ENCODE measurements around the gene SNX24. TPM values are rescaled to one million over a fixed set of nuclear protein-coding genes. Genes with fewer than 3 reads are reported as not detected.

SNX24 gene
- total RNA-seq, 2 donors from 2014 or later = 20.8 to 21.7 TPM

- intact Hi-C loops (cut with DNase I, micrococcal nuclease) = no loop called here
- DNase-seq = no peak
- ATAC-seq = no peak
Observed at GRCh38 chr5:122982376-122982775, 137.0 kb downstream of the SNX24 start.

- intact Hi-C loops (cut with DNase I, micrococcal nuclease) = no loop called here
Observed at GRCh38 chr5:122984425-122984824, 139.0 kb downstream of the SNX24 start.

GRCh38 chr5:122985006-122985700 is 139.7 kb downstream of the SNX24 start:
- ATAC-seq (no peak), DNase-seq (no peak)
- intact Hi-C loops (cut with DNase I, micrococcal nuclease) = no loop called here

More at GRCh38 chr5:122984425-122984824, 139.0 kb downstream of the SNX24 start:
- no peak for DNase-seq
- no peak for ATAC-seq

- ATAC-seq (no peak), DNase-seq (no peak)
- intact Hi-C loops (cut with DNase I, micrococcal nuclease) = no loop called here
Observed at GRCh38 chr5:122985954-122986721, 140.7 kb downstream of the SNX24 start.

- ATAC-seq = no peak
- DNase-seq = no peak
- intact Hi-C loops (cut with DNase I, micrococcal nuclease) = no loop called here
Observed at GRCh38 chr5:122996091-122996490, 150.7 kb downstream of the SNX24 start.

- DNase-seq (no peak), ATAC-seq (no peak)
- intact Hi-C loops (cut with DNase I, micrococcal nuclease) = no loop called here
Observed at GRCh38 chr5:122997294-122997693, 151.9 kb downstream of the SNX24 start.

GRCh38 chr5:122999947-123000563 is 154.6 kb downstream of the SNX24 start:
- DNase-seq = peak in 1 of 2 donors; percentile 11
- intact Hi-C loops (cut with DNase I, micrococcal nuclease) = no loop called here
- no peak for ATAC-seq

GRCh38 chr5:123000731-123001130 is 155.3 kb downstream of the SNX24 start:
- no peak for DNase-seq
- ATAC-seq = peak; percentile 67
- intact Hi-C loops (cut with DNase I, micrococcal nuclease) = no loop called here

GRCh38 chr5:123001808-123002207 is 156.4 kb downstream of the SNX24 start:
- no peak for DNase-seq
- no peak for ATAC-seq
- intact Hi-C loops (cut with DNase I, micrococcal nuclease) = no loop called here

GRCh38 chr5:123007182-123007581 is 161.8 kb downstream of the SNX24 start:
- DNase-seq = no peak
- intact Hi-C loops (cut with DNase I, micrococcal nuclease) = no loop called here
- ATAC-seq = no peak

- no peak for DNase-seq
- intact Hi-C loops (cut with DNase I, micrococcal nuclease) = no loop called here
- no peak for ATAC-seq
Observed at GRCh38 chr5:123007754-123008153, 162.3 kb downstream of the SNX24 start.

GRCh38 chr5:123012321-123012720 is 166.9 kb downstream of the SNX24 start:
- DNase-seq (no peak), ATAC-seq (no peak)
- intact Hi-C loops (cut with DNase I, micrococcal nuclease) = no loop called here

GRCh38 chr5:123014689-123015088 is 169.3 kb downstream of the SNX24 start:
- ATAC-seq (peak; percentile 33), DNase-seq (no peak)
- intact Hi-C loops (cut with DNase I, micrococcal nuclease) = no loop called here

- intact Hi-C loops (cut with DNase I, micrococcal nuclease) = no loop called here
- ATAC-seq (no peak), DNase-seq (no peak)
Observed at GRCh38 chr5:123028222-123028621, 182.8 kb downstream of the SNX24 start.

- DNase-seq = no peak
- intact Hi-C loops (cut with DNase I, micrococcal nuclease) = no loop called here
- no peak for ATAC-seq
Observed at GRCh38 chr5:123033157-123033671, 187.8 kb downstream of the SNX24 start.

- peak; percentile 43 for ATAC-seq
- intact Hi-C loops (cut with DNase I, micrococcal nuclease) = loop anchor here in 1 of 2 donors (5.0 kb wide), 1 partner anchor 57 kb away; no protein-coding TSS in a partner anchor
- peak; percentile 71 to 79 for DNase-seq
Observed at GRCh38 chr5:123035360-123035917, 190.0 kb downstream of the SNX24 start.

- DNase-seq (peak; percentile 47 to 65), ATAC-seq (peak; percentile 61)
- intact Hi-C loops (cut with DNase I, micrococcal nuclease) = loop anchor here in 1 of 2 donors (5.0 kb wide), 1 partner anchor 56 kb away; no protein-coding TSS in a partner anchor
Observed at GRCh38 chr5:123035918-123036390, 190.5 kb downstream of the SNX24 start.

- intact Hi-C loops (cut with DNase I, micrococcal nuclease) = loop anchor here in 1 of 2 donors (5.0 kb wide), 1 partner anchor 56 kb away; no protein-coding TSS in a partner anchor
- ATAC-seq (peak; percentile 93), DNase-seq (peak; percentile 89 to 91)
Observed at GRCh38 chr5:123036391-123037103, 191.1 kb downstream of the SNX24 start, which contains the start of gene PPIC. TSS of gene PPIC (minus strand) at chr5:123036725. CDS start at chr5:123036625, 100 bp downstream.

All from left colon (tissue), 2 donors.